BJ (cell line): Measurements from ENCODE around the gene PCDHGC5. TPM values are rescaled to one million over a fixed set of nuclear protein-coding genes. Genes with fewer than 3 reads are reported as not detected.

Source experiments
- CTCF ChIA-PET: fragments of 350-600 bp; formaldehyde crosslinking; extraction: SDS; loops from one replicate; lab custom pipeline; 2021; ENCODE audit warnings: antibody characterized with exemption, inconsistent platforms; lab: Yijun Ruan, JAX
- POLR2A ChIA-PET: fragments of 300-600 bp; sonication (Branson Sonifier 250); formaldehyde crosslinking; extraction: SDS; loops from one replicate; lab custom pipeline; 2021; ENCODE audit warnings: antibody characterized with exemption; lab: Charles Lee
- DNase-seq: peaks from one replicate; pipeline ENCODE4 v3.0.0-alpha.2; 2011; ENCODE audit warnings: low read depth
- H3K27me3 ChIP-seq: 2 replicates; pipeline ENCODE4 v1.6.0; 2011; ENCODE audit warnings: low read length; ENCODE audit not compliant: control insufficient read depth, insufficient read depth
- H3K36me3 ChIP-seq: 2 replicates; pipeline ENCODE4 v1.5.1; 2011; ENCODE audit warnings: low read length; ENCODE audit not compliant: control insufficient read depth, insufficient read depth
- H3K4me3 ChIP-seq: 2 replicates; pipeline ENCODE4 v1.5.1; 2011; ENCODE audit warnings: low read depth, mild to moderate bottlenecking, control low read depth, low read length
- CTCF ChIP-seq: IDR thresholded peaks from 2 replicates; pipeline ENCODE4 v1.5.1; 2011; ENCODE audit warnings: low read depth, mild to moderate bottlenecking, control low read depth, inconsistent platforms, low read length, moderate library complexity; ENCODE audit not compliant: insufficient read depth
- polyA plus RNA-seq: library from polyadenylated mRNA; depleted of rRNA; stranded (reverse); fragments of >200 nt; gene quantifications from 2 replicates; pipeline ENCODE4 v1.2.3, GENCODE V29; 2011

Gene PCDHGC5
- polyA plus RNA-seq, 1 experiment, result 1.6 TPM

GRCh38 chr5:141489841-141490240, 960 bp downstream of the PCDHGC5 start:
- ChIA-PET POLR2A (interaction anchor here (0.6 kb wide), 1 partner anchor 32 kb away, joined by 4 read pairs; no protein-coding TSS in a partner anchor), CTCF (interaction anchor here (1.1 to 2.0 kb wide), 7 partner anchors 11 to 69 kb away, joined by 3 to 11 read pairs (median 6); partner anchors contain the start of gene PCDHGA11)
- Histone ChIP-seq H3K4me3 (no peak overlapping the region), H3K27me3 (no peaks in the 10 kb centered on the region), H3K36me3 (peaks cover 17% of the 10 kb centered on the region)
- no peak for TF ChIP-seq CTCF
- DNase-seq, result no peak

- ChIA-PET POLR2A (interaction anchor here (0.6 kb wide), 1 partner anchor 31 kb away, joined by 4 read pairs; no protein-coding TSS in a partner anchor), CTCF (interaction anchor here (1.1 to 2.0 kb wide), 2 partner anchors 22 to 34 kb away, joined by 3 to 9 read pairs; no protein-coding TSS in a partner anchor)
- no peak for TF ChIP-seq CTCF
- H3K36me3 ChIP-seq, result peaks cover 17% of the 10 kb centered on the region
- no peak overlapping the region for H3K4me3 ChIP-seq
- H3K27me3 ChIP-seq, result no peaks in the 10 kb centered on the region
- DNase-seq, result no peak
Measured at GRCh38 chr5:141490271-141490670, 1.4 kb downstream of the PCDHGC5 start.

GRCh38 chr5:141490771-141491170, 1.9 kb downstream of the PCDHGC5 start:
- DNase-seq, result no peak
- no peak for TF ChIP-seq CTCF
- CTCF ChIA-PET, result interaction anchor here (1.1 kb wide), 1 partner anchor 21 kb away, joined by 3 read pairs; no protein-coding TSS in a partner anchor
- H3K4me3 ChIP-seq, result no peak overlapping the region
- POLR2A ChIA-PET, result no interaction called here
- H3K27me3 ChIP-seq, result no peaks in the 10 kb centered on the region
- peaks cover 15% of the 10 kb centered on the region for H3K36me3 ChIP-seq

GRCh38 chr5:141491323-141492167, 2.7 kb downstream of the PCDHGC5 start:
- no peak for DNase-seq
- ChIA-PET CTCF (interaction anchor here (1.6 kb wide), 1 partner anchor 22 kb away, joined by 3 read pairs; no protein-coding TSS in a partner anchor), POLR2A (no interaction called here)
- TF ChIP-seq CTCF, result no peak
- peaks cover 14% of the 10 kb centered on the region for H3K36me3 ChIP-seq
- no peak overlapping the region for H3K4me3 ChIP-seq
- no peaks in the 10 kb centered on the region for H3K27me3 ChIP-seq
